Subcutaneous preadipocyte (primary cell): ENCODE results near the gene AGRN. TPM values are rescaled to one million over a fixed set of nuclear protein-coding genes. Genes with fewer than 3 reads are reported as not detected.

Experiments
- small RNA-seq: library from RNA; depleted of rRNA; stranded (forward); fragments of <200 nt; gene quantifications from one replicate; pipeline ENCODE3, GENCODE V24; 2012
- total RNA-seq: library from RNA; depleted of rRNA; stranded (reverse); fragments of >200 nt; gene quantifications from 2 replicates; pipeline ENCODE4 v1.2.3, GENCODE V29; 2012

AGRN gene
- 9.9 and 19.2 TPM in 2 replicates for total RNA-seq

GRCh38 chr1:1020000-1020404 lies at the start of gene AGRN:
AGRN (plus strand) TSS chr1:1020120; CDS start chr1:1020173, 53 bp downstream.

GRCh38 chr1:981955-982558 lies 37.9 kb upstream of the AGRN start, which contains the start of gene PERM1:
PERM1 (minus strand) TSS chr1:982093; CDS start chr1:981029, 1,064 bp downstream.

GRCh38 chr1:999725-1000356 lies 20.1 kb upstream of the AGRN start, which contains the start of gene HES4:
HES4 (minus strand) TSS chr1:1000097; CDS start chr1:999973, 124 bp downstream.

GRCh38 chr1:1013105-1013921 lies 6.6 kb upstream of the AGRN start, which contains the start of gene ISG15:
ISG15 (plus strand) TSS chr1:1013497; CDS start chr1:1013574, 77 bp downstream.

GRCh38 chr1:1073743-1074587 lies 54.0 kb downstream of the AGRN start, which contains the start of gene RNF223:
RNF223 (minus strand) TSS chr1:1074306; CDS start chr1:1072566, 1,740 bp downstream.

Small RNA genes within 50 kb of the gene (small RNA-seq; reads per million reads assigned to genes)
- not detected for gene AL645608.3

Other genes with a start within 250 kb of the AGRN start
- gene SAMD11, start 96.2 kb upstream of the AGRN start, total RNA-seq = under 0.01 and 0.20 TPM in 2 replicates
- 76.4 and 120 TPM in 2 replicates for gene NOC2L, start 60.9 kb upstream of the AGRN start, total RNA-seq
- 4.8 and 9.2 TPM in 2 replicates for gene KLHL17, start 59.5 kb upstream of the AGRN start, total RNA-seq
- 0.73 and 1.2 TPM in 2 replicates for gene PLEKHN1, start 53.6 kb upstream of the AGRN start, total RNA-seq
- gene PERM1, start 38.0 kb upstream of the AGRN start, total RNA-seq = not detected in 2 replicates
- not detected in 2 replicates for gene HES4, start 20.0 kb upstream of the AGRN start, total RNA-seq
- gene ISG15, start 6.6 kb upstream of the AGRN start, total RNA-seq = 45.6 and 47.1 TPM in 2 replicates
- gene RNF223, start 54.2 kb downstream of the AGRN start, total RNA-seq = not detected in 2 replicates
- 5.9 and 11.5 TPM in 2 replicates for gene C1orf159, start 96.0 kb downstream of the AGRN start, total RNA-seq
- gene TTLL10, start 153.8 kb downstream of the AGRN start, total RNA-seq = not detected in 2 replicates
- not detected in 2 replicates for gene TNFRSF18, start 186.5 kb downstream of the AGRN start, total RNA-seq
- gene TNFRSF4, start 194.0 kb downstream of the AGRN start, total RNA-seq = under 0.01 TPM in 1 of 2 replicates, not detected in the other
- 87.6 and 101 TPM in 2 replicates for gene SDF4, start 211.9 kb downstream of the AGRN start, total RNA-seq
- 20.6 and 22.3 TPM in 2 replicates for gene B3GALT6, start 212.1 kb downstream of the AGRN start, total RNA-seq
- 0.59 and 1.8 TPM in 2 replicates for gene C1QTNF12, start 226.6 kb downstream of the AGRN start, total RNA-seq